Spinal cord (tissue), 4 donors: ENCODE measurements around the gene ORC5. TPM values are rescaled to one million over a fixed set of nuclear protein-coding genes. Genes with fewer than 3 reads are reported as not detected.

Source experiments
- polyA plus RNA-seq, 2 donors: library from polyadenylated mRNA; unstranded; fragments of 120-200 nt; gene quantifications; one replicate each; pipeline ENCODE4 v1.2.1, GENCODE V29; 2013; ENCODE audit not compliant: insufficient read length in 2 of 2
- total RNA-seq, 2 donors: library from RNA; depleted of rRNA in 1 of 2; stranded (reverse); fragments of 120-200 nt in 1 of 2; fragments of >200 nt in 1 of 2; gene quantifications; one replicate each; pipeline versions ENCODE4 v1.2.3 to v1.2.4, GENCODE V29; 2013 to 2014

Gene ORC5
- total and polyA plus RNA-seq, 4 donors = 18.5 to 42.1 (median 19.9) TPM

Other genes starting within 250 kb of the ORC5 start
- gene RELN, start 218.4 kb downstream of the ORC5 start, total RNA-seq = 100 to 1,000 TPM in 1 of 2 donors, 10 to 100 TPM in 1; 31.9 to 131 TPM
- gene RELN, start 218.4 kb downstream of the ORC5 start, polyA plus RNA-seq = 10 to 100 TPM; 63.2 to 76.3 TPM
- 10 to 100 TPM; 18.8 to 75.7 TPM for gene LHFPL3, start 120.6 kb upstream of the ORC5 start, total RNA-seq
- gene LHFPL3, start 120.6 kb upstream of the ORC5 start, polyA plus RNA-seq = 10 to 100 TPM; 50.0 to 78.7 TPM